Neural crest cell (in vitro differentiated cells): Measurements from ENCODE around the gene WNT9A. TPM values are rescaled to one million over a fixed set of nuclear protein-coding genes. Genes with fewer than 3 reads are reported as not detected.

ENCODE experiments used
- DNase-seq: peaks from one replicate; pipeline ENCODE4 v3.0.0; 2021; ENCODE audit warnings: low read depth, mixed read lengths, low spot score
- H3K27ac Mint-ChIP-seq: one replicate; pipeline ENCODE4 v1.8.0; 2021; ENCODE audit warnings: mild to moderate bottlenecking, mixed read lengths; ENCODE audit not compliant: unreplicated experiment
- H3K27me3 Mint-ChIP-seq: 2 replicates; pipeline ENCODE4 v1.8.0; 2021; ENCODE audit warnings: low read depth, mild to moderate bottlenecking, mixed read lengths
- H3K36me3 Mint-ChIP-seq: 2 replicates; pipeline ENCODE4 v1.8.0; 2021; ENCODE audit warnings: low read depth, mild to moderate bottlenecking, mixed read lengths
- H3K4me1 Mint-ChIP-seq: 2 replicates; pipeline ENCODE4 v1.8.0; 2021; ENCODE audit warnings: mixed read lengths
- H3K4me3 Mint-ChIP-seq: one replicate; pipeline ENCODE4 v1.8.0; 2021; ENCODE audit warnings: mild to moderate bottlenecking, mixed read lengths
- H3K9me3 Mint-ChIP-seq: 2 replicates; pipeline ENCODE4 v1.8.0; 2021; ENCODE audit warnings: mixed read lengths
- CTCF ChIP-seq: fragments of 200-600 bp; sonication (generic); conservative IDR thresholded peaks from 2 replicates; pipeline ENCODE4 v1.5.0; 2021; ENCODE audit warnings: antibody characterized with exemption, mild to moderate bottlenecking
- total RNA-seq: library from RNA; stranded (reverse); gene quantifications from 2 replicates; pipeline ENCODE4 v1.2.1, GENCODE V29; 2021

The WNT9A gene
- total RNA-seq, 1 donor from 2014 or later, result 0.54 TPM

GRCh38 chr1:227905573-227906487 is 41.9 kb downstream of the WNT9A start:
- Mint-ChIP-seq H3K4me1 (peaks cover 34% of the 10 kb centered on the region), H3K4me3 (no peak overlapping the region), H3K36me3 (no peaks in the 10 kb centered on the region), H3K27ac (no peak overlapping the region), H3K9me3 (no peaks in the 10 kb centered on the region), H3K27me3 (no peaks in the 10 kb centered on the region)
- TF ChIP-seq CTCF, result no peak
- no peak for DNase-seq

- no peak overlapping the region for H3K4me3 Mint-ChIP-seq
- H3K27ac Mint-ChIP-seq, result no peak overlapping the region
- H3K36me3 Mint-ChIP-seq, result no peaks in the 10 kb centered on the region
- H3K9me3 Mint-ChIP-seq, result no peaks in the 10 kb centered on the region
- DNase-seq, result no peak
- no peaks in the 10 kb centered on the region for H3K27me3 Mint-ChIP-seq
- no peak for TF ChIP-seq CTCF
- peaks cover 24% of the 10 kb centered on the region for H3K4me1 Mint-ChIP-seq
Measured at GRCh38 chr1:227904541-227905335, 43.0 kb downstream of the WNT9A start.

GRCh38 chr1:227903614-227904501 is 43.9 kb downstream of the WNT9A start:
- Mint-ChIP-seq H3K4me3 (no peak overlapping the region), H3K4me1 (peaks cover 20% of the 10 kb centered on the region), H3K27ac (no peak overlapping the region), H3K9me3 (no peaks in the 10 kb centered on the region), H3K27me3 (no peaks in the 10 kb centered on the region), H3K36me3 (no peaks in the 10 kb centered on the region)
- DNase-seq, result no peak
- TF ChIP-seq CTCF, result no peak

- DNase-seq, result no peak
- no peak overlapping the region for H3K27ac Mint-ChIP-seq
- H3K27me3 Mint-ChIP-seq, result no peaks in the 10 kb centered on the region
- no peaks in the 10 kb centered on the region for H3K9me3 Mint-ChIP-seq
- no peak for TF ChIP-seq CTCF
- H3K4me3 Mint-ChIP-seq, result no peak overlapping the region
- no peaks in the 10 kb centered on the region for H3K36me3 Mint-ChIP-seq
- peaks cover 13% of the 10 kb centered on the region for H3K4me1 Mint-ChIP-seq
Measured at GRCh38 chr1:227903061-227903521, 44.6 kb downstream of the WNT9A start.

- H3K4me1 Mint-ChIP-seq, result peaks cover 11% of the 10 kb centered on the region
- no peak for TF ChIP-seq CTCF
- H3K27ac Mint-ChIP-seq, result no peak overlapping the region
- no peak overlapping the region for H3K4me3 Mint-ChIP-seq
- DNase-seq, result no peak
- H3K27me3 Mint-ChIP-seq, result no peaks in the 10 kb centered on the region
- no peaks in the 10 kb centered on the region for H3K36me3 Mint-ChIP-seq
- H3K9me3 Mint-ChIP-seq, result no peaks in the 10 kb centered on the region
Measured at GRCh38 chr1:227902641-227902990, 45.1 kb downstream of the WNT9A start.
